ENCODE results near the gene SLC25A43.

The SLC25A43 gene

DNA sequence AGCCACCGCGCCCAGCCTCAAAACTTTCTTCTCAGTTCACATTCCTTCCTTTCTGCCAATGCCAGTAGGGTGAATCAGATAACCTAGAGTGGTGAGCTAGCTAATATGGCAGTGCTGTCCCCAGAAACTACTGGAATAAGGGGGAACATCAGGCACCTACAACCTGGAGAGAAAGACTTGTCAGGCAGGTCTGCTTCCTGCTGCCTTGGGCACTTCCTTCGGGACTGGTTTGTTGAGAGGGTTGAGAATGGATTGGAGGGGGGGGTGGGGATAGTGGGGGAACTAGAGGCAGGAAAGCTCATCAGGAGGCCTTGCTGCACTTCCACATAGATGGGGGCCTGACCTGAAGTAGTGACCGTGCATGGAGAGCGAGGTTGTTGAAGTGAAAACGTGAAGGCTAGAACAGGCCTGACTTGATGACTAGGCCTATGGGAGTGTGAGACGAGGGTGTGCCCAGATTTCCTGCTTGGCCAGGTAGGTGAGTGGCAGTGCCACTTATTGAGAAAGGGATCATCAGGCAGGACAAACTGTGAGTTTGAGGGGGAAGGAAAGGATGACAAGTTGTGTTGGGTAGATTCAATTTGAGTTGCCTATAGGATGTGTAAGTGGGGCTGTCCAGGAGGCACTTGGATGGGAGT lies 102.5 kb downstream of the SLC25A43 start:
- no peak for DNase-seq

- peak; percentile 16 for DNase-seq
Measured at GRCh38 chrX:119502727-119503483, 103.8 kb downstream of the SLC25A43 start.

- no peak for DNase-seq
Measured at GRCh38 chrX:119503484-119503861, 104.3 kb downstream of the SLC25A43 start.
